GM12878 (cell line): ENCODE measurements around the gene DENND1A.

Source experiments
- CTCF ChIP-seq, 3 experiments: IDR thresholded peaks in 2 of 3; conservative IDR thresholded peaks in 1 of 3; 2 replicates each; pipeline ENCODE4 v1.5.1; 2011; ENCODE audit warnings: low read depth in 3 of 3, low read length in 3 of 3, mild to moderate bottlenecking in 3 of 3, control low read depth in 2 of 3, moderate library complexity in 2 of 3, inconsistent platforms in 1 of 3, mixed read lengths in 1 of 3; ENCODE audit not compliant: control insufficient read depth in 2 of 3, insufficient read depth in 1 of 3; ENCODE audit errors: extremely low read depth in 1 of 3
- MYC ChIP-seq: IDR thresholded peaks from 2 replicates; pipeline ENCODE4 v1.6.1; 2011; ENCODE audit warnings: mild to moderate bottlenecking, low read length, moderate library complexity, inconsistent platforms; ENCODE audit not compliant: insufficient read depth, insufficient replicate concordance, insufficient read length, severe bottlenecking
- NRF1 ChIP-seq: conservative IDR thresholded peaks from 2 replicates; pipeline ENCODE4 v1.6.1; 2011; ENCODE audit warnings: mild to moderate bottlenecking, low read depth, low read length, improper control_type of control experiment
- POLR2A ChIP-seq: IDR thresholded peaks from 2 replicates; pipeline ENCODE4 v1.6.1; 2011; ENCODE audit warnings: low read depth, mild to moderate bottlenecking, low read length
- SUZ12 ChIP-seq: fragments of 200-600 bp; sonication (generic); IDR thresholded peaks from one replicate; pipeline ENCODE4 v1.6.1; 2018; ENCODE audit warnings: antibody characterized with exemption, mild to moderate bottlenecking; ENCODE audit not compliant: unreplicated experiment

DNA sequence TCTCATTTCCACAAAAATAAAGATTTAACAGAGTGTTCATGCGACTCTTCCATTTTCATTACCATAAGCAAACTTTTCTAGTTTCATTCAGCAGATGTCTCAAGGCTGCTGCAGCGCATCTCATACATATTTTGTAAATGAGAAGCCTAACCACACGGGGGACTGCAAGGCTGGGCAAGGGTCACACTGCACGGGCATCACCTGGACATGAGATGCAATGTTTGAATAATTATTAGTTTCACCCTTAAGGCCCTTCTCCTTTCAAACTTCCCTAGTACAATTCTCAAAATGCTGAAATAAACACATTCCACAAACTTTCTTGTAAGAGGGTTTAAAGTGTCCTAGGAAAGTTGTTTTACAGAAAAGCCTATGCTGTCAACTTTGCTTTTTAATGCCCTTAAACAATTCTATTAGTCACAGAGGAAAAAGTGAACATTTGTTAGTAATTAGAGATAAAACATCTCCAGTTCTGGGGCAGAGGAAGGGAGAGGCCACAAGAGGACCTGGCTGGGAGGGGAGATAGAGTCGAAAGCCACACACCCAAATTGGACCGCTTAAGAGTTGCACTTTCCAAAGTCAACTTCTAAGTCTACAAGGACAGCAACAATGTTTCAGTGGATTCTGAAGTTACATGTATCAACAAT lies 1.3 kb downstream of the DENND1A start:
- TF ChIP-seq POLR2A, result no peak
- peak in 2 of 3 experiments; percentile 9 to 19; a peak in 2 of 6 replicates for TF ChIP-seq CTCF (IDR thresholded peaks at IDR 0.05 in 2 of 3, conservative IDR thresholded peaks at IDR 0.05 in 1 of 3; ENCODE audit: control insufficient read depth in 2 of 3, extremely low read depth in 1 of 3, insufficient read depth in 1 of 3, low read depth in 3 of 3, low read length in 3 of 3)
- no peak for TF ChIP-seq SUZ12
- TF ChIP-seq NRF1, result no peak
- TF ChIP-seq MYC, result no peak
